BLaER1 treated with 17β-estradiol and CSF1 and Interleukin-3, amounts not matched to agents 10 nM and 100 nM (cell line): ENCODE data around the gene ARHGEF19.
"Not testable (repeated sequence)": the region's sequence is repeated elsewhere in the genome, so short reads cannot be mapped to it uniquely, and the experiment has no call there.

Experiments used
- H3K27ac ChIP-seq, 11 experiments: shearing (Covaris generic); formaldehyde crosslinking; 2 replicates each; pipeline ENCODE4 v1.8.1; 2022
- H3K27me3 ChIP-seq, 11 experiments: shearing (Covaris generic); formaldehyde crosslinking; 2 replicates each; pipeline ENCODE4 v1.8.1; 2022
- H3K36me3 ChIP-seq, 11 experiments: shearing (Covaris generic); formaldehyde crosslinking; 2 replicates each; pipeline ENCODE4 v1.8.1; 2022
- H3K4me1 ChIP-seq, 10 experiments: shearing (Covaris generic); formaldehyde crosslinking; 2 replicates each; pipeline ENCODE4 v1.8.1; 2022
- H3K4me2 ChIP-seq, 11 experiments: shearing (Covaris generic); formaldehyde crosslinking; 2 replicates each; pipeline ENCODE4 v1.8.1; 2022
- H3K4me3 ChIP-seq, 10 experiments: shearing (Covaris generic); formaldehyde crosslinking; 2 replicates each; pipeline ENCODE4 v1.8.1; 2022
- H3K9ac ChIP-seq, 11 experiments: shearing (Covaris generic); formaldehyde crosslinking; 2 replicates each; pipeline ENCODE4 v1.8.1; 2022
- H3K9me3 ChIP-seq, 11 experiments: shearing (Covaris generic); formaldehyde crosslinking; replicated peaks in 1 of 11; 2 replicates each; pipeline ENCODE4 v1.8.1; 2022
- H4K20me1 ChIP-seq, 11 experiments: shearing (Covaris generic); formaldehyde crosslinking; 2 replicates each; pipeline ENCODE4 v1.8.1; 2022
- Cebpa-rat ChIP-seq, 11 experiments: shearing (Covaris generic); IDR thresholded peaks; 2 replicates each; pipeline ENCODE4 v1.8.1; 2022

The ARHGEF19 gene

DNA sequence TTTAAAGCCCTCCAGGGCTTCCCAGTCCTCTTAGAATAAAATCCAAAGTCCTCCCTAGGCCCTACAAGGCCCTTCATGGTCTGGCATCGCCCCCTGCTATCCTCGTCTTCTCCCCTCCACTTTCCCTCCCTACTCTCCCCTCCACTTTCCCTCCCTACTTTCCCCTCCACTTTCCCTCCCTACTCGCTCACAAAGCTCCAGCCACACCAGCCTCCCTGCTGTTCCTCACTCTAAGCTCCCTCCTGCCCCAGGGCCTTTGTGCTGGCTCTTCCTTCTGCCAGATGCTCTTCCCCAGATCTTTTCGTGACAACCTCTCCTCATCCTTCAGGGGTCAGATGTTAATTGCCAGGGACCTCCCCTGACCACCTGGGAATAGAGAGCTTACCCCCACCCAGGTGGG is 12.8 kb downstream of the ARHGEF19 start:
- TF ChIP-seq Cebpa-rat (IDR thresholded peaks at IDR 0.05): no peak
- H3K9ac ChIP-seq: peak overlapping the region in 2 of 11 experiments; percentile 23 to 30; a peak in 2 of 22 replicates

DNA sequence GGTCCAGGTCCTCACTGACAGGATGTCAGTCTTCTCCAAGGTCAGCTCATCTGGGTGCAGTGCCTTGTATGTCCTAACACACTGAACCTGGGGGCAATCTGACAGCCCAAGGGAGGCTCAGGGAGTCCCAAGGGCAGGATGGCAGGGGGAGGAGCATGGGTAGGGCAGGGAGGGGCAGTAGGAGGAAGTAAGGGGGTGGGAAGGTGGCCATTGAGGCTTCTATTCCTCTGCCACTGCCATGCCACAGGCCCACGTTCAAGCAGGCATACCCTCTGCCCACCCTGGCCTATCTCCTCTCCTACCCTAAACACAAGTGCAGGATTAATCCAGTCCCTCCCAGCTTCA is 13.3 kb downstream of the ARHGEF19 start:
- no peaks in the 10 kb centered on the region for H3K9me3 ChIP-seq
- H3K4me3 ChIP-seq: no peak overlapping the region
- peaks cover 0 to 76% (median 27%) of the 10 kb centered on the region in 11 experiments; a peak in 15 of 22 replicates for H3K36me3 ChIP-seq
- peaks cover 0 to 26% (median 4%) of the 10 kb centered on the region in 11 experiments; a peak in 4 of 22 replicates for H4K20me1 ChIP-seq
- H3K27me3 ChIP-seq: no peaks in the 10 kb centered on the region
- peaks cover 6 to 20% (median 14%) of the 10 kb centered on the region in 10 experiments for H3K4me1 ChIP-seq
- no peak for TF ChIP-seq Cebpa-rat (IDR thresholded peaks at IDR 0.05)
- H3K4me2 ChIP-seq: peak overlapping the region in 10 of 11 experiments; percentile 3 to 41 (median 24); a peak in 11 of 22 replicates
- H3K9ac ChIP-seq: peak overlapping the region in 1 of 11 experiments; percentile 23; a peak in 2 of 22 replicates
- H3K27ac ChIP-seq: peak overlapping the region in 1 of 11 experiments; percentile 16; a peak in 1 of 22 replicates

More for the DNA sequence above, 12.8 kb downstream of the ARHGEF19 start:
- Histone ChIP-seq H3K27ac (0 out of 22 replicates have a peak overlapping the region, but pooled peaks of 1 of the 11 experiments have one; percentile 16), H3K4me2 (peak overlapping the region in 9 of 11 experiments; percentile 10 to 41 (median 28); a peak in 10 of 22 replicates), H3K9me3 (no peaks in the 10 kb centered on the region), H3K4me1 (peaks cover 6 to 24% (median 14%) of the 10 kb centered on the region in 10 experiments), H3K27me3 (no peaks in the 10 kb centered on the region), H3K36me3 (peaks cover 0 to 82% (median 33%) of the 10 kb centered on the region in 11 experiments; a peak in 16 of 22 replicates), H3K4me3 (no peak overlapping the region), H4K20me1 (peaks cover 0 to 26% (median 4%) of the 10 kb centered on the region in 11 experiments; a peak in 4 of 22 replicates)

DNA sequence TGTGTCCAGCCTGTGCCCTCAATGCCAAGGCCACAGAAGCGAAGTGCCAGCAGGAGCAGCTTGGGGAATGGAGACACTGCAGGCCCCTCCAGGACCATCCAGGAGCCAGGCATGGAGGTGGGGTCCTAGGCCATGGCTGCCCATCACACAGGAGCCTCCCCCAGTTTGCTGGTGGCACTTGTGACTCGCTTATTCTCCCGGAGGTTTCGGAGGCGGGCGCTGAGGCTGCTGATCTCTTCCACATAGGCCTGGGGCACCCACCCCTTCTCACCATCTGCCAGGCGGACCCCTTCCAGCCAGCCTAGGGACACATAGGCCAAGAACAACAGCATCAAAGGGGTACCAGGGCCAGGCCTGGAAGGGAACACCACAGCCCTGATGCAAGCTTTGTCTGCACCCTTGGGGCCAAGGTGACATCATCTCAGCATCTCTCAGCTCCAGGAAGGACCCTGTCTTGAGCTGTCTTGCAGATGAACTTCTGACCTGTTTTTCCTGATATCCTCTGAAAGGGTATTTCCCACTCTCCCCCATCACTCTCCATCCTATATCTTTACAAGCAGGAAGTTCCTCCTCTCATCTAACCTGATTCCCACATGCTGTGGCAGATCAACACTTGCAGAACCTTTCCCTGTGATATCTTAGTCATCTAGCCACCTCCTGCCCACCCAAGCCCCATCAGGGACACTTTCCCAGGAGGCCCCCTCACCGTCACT is 13.9 kb downstream of the ARHGEF19 start:
- Histone ChIP-seq H3K4me2 (peak overlapping the region in 7 of 11 experiments; percentile 3 to 41 (median 12); a peak in 6 of 22 replicates), H3K27ac (peak overlapping the region in 1 of 11 experiments; percentile 25; a peak in 2 of 22 replicates), H3K4me3 (no peak overlapping the region), H3K27me3 (no peaks in the 10 kb centered on the region), H3K36me3 (peaks cover 0 to 71% (median 22%) of the 10 kb centered on the region in 11 experiments; a peak in 15 of 22 replicates), H4K20me1 (peaks cover 0 to 26% (median 4%) of the 10 kb centered on the region in 11 experiments; a peak in 4 of 22 replicates), H3K9ac (peak overlapping the region in 3 of 11 experiments; percentile 8 to 10 (median 9); a peak in 5 of 22 replicates), H3K4me1 (peaks cover 6 to 20% (median 14%) of the 10 kb centered on the region in 10 experiments), H3K9me3 (no peaks in the 10 kb centered on the region)
- no peak for TF ChIP-seq Cebpa-rat (IDR thresholded peaks at IDR 0.05)

DNA sequence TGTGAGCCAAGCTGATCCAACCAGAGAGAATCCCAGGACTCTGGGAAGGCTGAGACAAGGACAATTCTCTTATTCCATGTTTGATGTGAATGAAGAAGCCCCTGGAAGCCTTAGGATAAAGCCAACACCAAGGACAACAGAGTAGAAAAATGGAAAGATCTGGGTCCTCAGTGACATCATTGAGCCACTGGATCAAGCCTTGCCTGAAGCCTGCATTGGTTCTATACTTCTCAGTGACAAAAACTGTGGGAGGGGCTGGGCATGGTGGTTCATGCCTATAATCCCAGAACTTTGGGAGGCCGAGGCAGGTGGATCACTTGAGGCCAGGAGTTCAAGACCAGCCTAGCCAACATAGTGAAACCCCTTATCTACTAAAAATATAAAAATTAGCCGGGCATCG is 15.6 kb downstream of the ARHGEF19 start:
- Histone ChIP-seq H3K9me3 (no peaks in the 10 kb centered on the region), H3K36me3 (peaks cover 0 to 54% (median 18%) of the 10 kb centered on the region in 11 experiments; a peak in 11 of 22 replicates), H3K27ac (no peak overlapping the region), H3K4me3 (no peak overlapping the region), H4K20me1 (peaks cover 0 to 26% (median 4%) of the 10 kb centered on the region in 11 experiments; a peak in 4 of 22 replicates), H3K9ac (no peak overlapping the region), H3K27me3 (no peaks in the 10 kb centered on the region), H3K4me1 (peaks cover 6 to 24% (median 18%) of the 10 kb centered on the region in 10 experiments), H3K4me2 (no peak overlapping the region)
- no peak for TF ChIP-seq Cebpa-rat (IDR thresholded peaks at IDR 0.05)

DNA sequence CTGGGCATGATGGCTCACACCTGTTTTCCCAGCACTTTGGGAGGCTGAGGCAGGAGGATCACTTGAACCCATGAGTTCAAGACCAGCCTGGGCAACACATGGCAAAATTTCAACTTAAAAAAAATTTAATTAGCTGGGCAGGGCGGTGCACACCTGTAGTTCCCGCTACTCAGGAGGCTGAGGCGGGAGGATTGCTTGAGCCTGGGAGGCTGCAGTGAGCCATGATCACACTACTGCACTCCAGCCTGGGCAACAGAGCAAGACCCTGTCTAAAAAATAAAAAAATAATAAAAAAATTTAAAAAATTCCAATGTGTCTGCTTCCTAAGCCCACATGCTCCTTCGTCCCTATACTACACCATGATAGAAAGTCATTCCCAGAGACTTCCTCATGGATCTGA is 16.3 kb downstream of the ARHGEF19 start:
- H3K27ac ChIP-seq, H3K27me3 ChIP-seq, H3K4me2 ChIP-seq, H3K9ac ChIP-seq, H3K4me3 ChIP-seq, H3K9me3 ChIP-seq: not testable (repeated sequence)
- H3K4me1 ChIP-seq: peaks cover 6 to 30% (median 23%) of the 10 kb centered on the region in 10 experiments
- H4K20me1 ChIP-seq: peaks cover 0 to 26% (median 4%) of the 10 kb centered on the region in 11 experiments; a peak in 4 of 22 replicates
- peaks cover 0 to 47% (median 11%) of the 10 kb centered on the region in 11 experiments; a peak in 11 of 22 replicates for H3K36me3 ChIP-seq

DNA sequence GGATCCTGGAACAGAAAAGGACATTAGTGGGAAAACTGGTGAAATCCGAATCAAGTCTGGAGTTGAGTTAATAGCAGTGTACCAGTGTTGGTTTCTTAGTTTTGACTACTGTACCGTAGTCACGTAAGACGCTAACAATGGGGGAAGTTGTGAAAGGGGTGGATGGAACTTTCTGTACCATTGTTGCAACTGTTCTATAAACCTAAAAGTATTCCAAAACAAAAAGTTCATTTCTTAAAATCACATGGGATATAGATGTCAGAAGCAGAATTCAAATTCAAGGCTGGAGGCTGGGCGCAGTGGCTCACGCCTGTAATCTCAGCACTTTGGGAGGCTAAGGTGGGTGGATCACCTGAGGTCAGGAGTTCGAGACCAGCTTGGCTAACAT is 16.9 kb downstream of the ARHGEF19 start:
- no peak for TF ChIP-seq Cebpa-rat (IDR thresholded peaks at IDR 0.05)
- Histone ChIP-seq H3K27me3 (no peaks in the 10 kb centered on the region), H3K4me2 (no peak overlapping the region), H3K9ac (no peak overlapping the region), H3K9me3 (no peaks in the 10 kb centered on the region), H3K27ac (no peak overlapping the region), H3K4me3 (no peak overlapping the region), H4K20me1 (peaks cover 0 to 26% (median 4%) of the 10 kb centered on the region in 11 experiments; a peak in 5 of 22 replicates), H3K36me3 (peaks cover 0 to 40% (median 8%) of the 10 kb centered on the region in 11 experiments; a peak in 11 of 22 replicates), H3K4me1 (peaks cover 6 to 33% (median 25%) of the 10 kb centered on the region in 10 experiments)

DNA sequence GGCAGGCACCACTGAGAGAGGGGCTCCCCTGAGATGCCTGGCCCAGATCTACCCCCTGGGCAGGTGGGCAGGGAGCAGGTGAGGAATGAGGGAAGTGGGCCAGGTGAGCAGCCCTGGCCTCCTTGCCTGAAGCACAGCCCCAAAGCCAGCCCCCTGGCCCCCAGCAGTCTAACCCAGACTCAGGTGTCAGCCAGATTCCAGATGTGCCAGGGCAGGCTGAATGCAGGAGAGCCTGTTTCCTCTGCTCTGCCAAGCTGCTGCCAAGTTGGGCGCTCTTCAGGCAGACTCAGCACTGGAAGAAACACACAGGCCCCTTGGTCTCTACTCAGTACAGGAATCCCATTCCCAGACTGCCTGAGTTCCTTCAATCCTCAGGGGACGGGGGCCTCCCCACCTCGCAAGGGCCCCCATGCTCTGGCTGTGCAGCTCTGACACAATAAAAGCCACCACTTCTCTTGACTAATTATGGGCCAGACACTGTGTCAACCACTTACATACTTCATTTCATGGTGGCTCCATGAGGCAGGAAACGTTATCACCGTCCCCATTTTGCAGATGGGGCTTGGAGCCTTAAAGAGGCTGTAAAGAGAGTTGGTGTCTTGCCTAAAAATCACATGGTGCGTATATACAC is 20.4 kb downstream of the ARHGEF19 start:
- H3K4me1 ChIP-seq: peaks cover 0 to 20% (median 11%) of the 10 kb centered on the region in 10 experiments; a peak in 16 of 20 replicates
- TF ChIP-seq Cebpa-rat (IDR thresholded peaks at IDR 0.05): no peak
- no peak overlapping the region for H3K27ac ChIP-seq
- no peak overlapping the region for H3K4me3 ChIP-seq
- H4K20me1 ChIP-seq: peaks cover 0 to under 1% (median 0%) of the 10 kb centered on the region in 11 experiments; a peak in 1 of 22 replicates
- H3K4me2 ChIP-seq: peak overlapping the region in 6 of 11 experiments; percentile 14 to 48 (median 30); a peak in 3 of 22 replicates
- peaks cover 0 to 5% (median 0%) of the 10 kb centered on the region in 11 experiments; a peak in 1 of 22 replicates for H3K36me3 ChIP-seq
- 0 out of 22 replicates have a peak overlapping the region, but pooled peaks of 1 of the 11 experiments have one; percentile 5 for H3K9ac ChIP-seq
- H3K27me3 ChIP-seq: no peaks in the 10 kb centered on the region
- H3K9me3 ChIP-seq: no peaks in the 10 kb centered on the region

DNA sequence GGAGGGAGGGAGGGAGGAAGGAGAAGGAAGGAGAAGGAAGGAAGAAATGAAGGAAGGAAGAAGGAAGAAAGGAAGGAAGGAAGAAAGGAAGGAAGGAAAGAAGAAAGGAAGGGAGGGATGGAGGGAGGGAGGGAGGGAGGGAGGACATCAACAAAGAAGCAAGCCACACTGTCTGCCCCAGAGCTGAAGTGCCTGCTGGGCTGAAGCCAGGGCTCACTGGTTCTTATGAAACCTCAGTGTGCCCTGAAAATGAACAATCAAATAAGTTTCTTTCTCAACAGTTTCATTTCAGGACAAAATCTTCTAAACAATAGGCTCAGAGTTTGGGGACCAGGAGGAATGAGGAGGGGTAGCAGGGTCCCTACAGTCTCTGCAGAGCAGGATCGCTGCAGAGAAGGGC is 21.1 kb downstream of the ARHGEF19 start:
- Histone ChIP-seq H3K9me3 (no peaks in the 10 kb centered on the region), H3K36me3 (no peaks in the 10 kb centered on the region), H4K20me1 (no peaks in the 10 kb centered on the region; a peak in 1 of 22 replicates), H3K27ac (no peak overlapping the region), H3K4me3 (no peak overlapping the region), H3K9ac (0 out of 22 replicates have a peak overlapping the region, but pooled peaks of 1 of the 11 experiments have one; percentile 5), H3K4me2 (peak overlapping the region in 6 of 11 experiments; percentile 14 to 48 (median 30); a peak in 5 of 22 replicates), H3K4me1 (peaks cover 0 to 20% (median 11%) of the 10 kb centered on the region in 10 experiments; a peak in 16 of 20 replicates), H3K27me3 (no peaks in the 10 kb centered on the region)
- TF ChIP-seq Cebpa-rat (IDR thresholded peaks at IDR 0.05): no peak
